HepG2 (cell line): ENCODE results near the gene XPR1. TPM values are rescaled to one million over a fixed set of nuclear protein-coding genes. Genes with fewer than 3 reads are reported as not detected.

Source experiments
- ARID3A ChIP-seq: IDR thresholded peaks from 2 replicates; pipeline ENCODE4 v1.6.1; 2012; ENCODE audit warnings: low read depth, low read length, improper control_type of control experiment
- FIP1L1 ChIP-seq: fragments of 200-400 bp; formaldehyde crosslinking; IDR thresholded peaks from 2 replicates; pipeline ENCODE4 v1.6.1; 2018; ENCODE audit warnings: low read depth, mild to moderate bottlenecking, low read length, moderate library complexity, borderline replicate concordance; ENCODE audit not compliant: insufficient read depth
- NRL ChIP-seq: sonication (generic); formaldehyde crosslinking; IDR thresholded peaks from 2 replicates; pipeline ENCODE4 v1.5.0; 2020; ENCODE audit warnings: missing genetic modification reagents, mild to moderate bottlenecking, moderate library complexity, borderline replicate concordance
- SAP130 ChIP-seq: IDR thresholded peaks from 2 replicates; pipeline ENCODE4 v1.6.1; 2016; ENCODE audit warnings: low read depth
- ZNF468 ChIP-seq: sonication (generic); formaldehyde crosslinking; IDR thresholded peaks from 2 replicates; pipeline ENCODE4 v1.8.0; 2022; ENCODE audit warnings: mild to moderate bottlenecking, moderate library complexity, missing genetic modification reagents
- ZNF737 ChIP-seq: sonication (generic); formaldehyde crosslinking; IDR thresholded peaks from 2 replicates; pipeline ENCODE4 v1.5.0; 2020; ENCODE audit warnings: missing genetic modification reagents, mild to moderate bottlenecking, borderline replicate concordance
- ZSCAN25 ChIP-seq: sonication (generic); formaldehyde crosslinking; IDR thresholded peaks from 2 replicates; pipeline ENCODE4 v1.8.0; 2022; ENCODE audit warnings: mild to moderate bottlenecking, missing genetic modification reagents
- polyA plus RNA-seq, 8 experiments: library from polyadenylated mRNA; depleted of rRNA in 3 of 8; stranded (reverse) in 7 of 8; unstranded in 1 of 8; fragments of >200 nt; fragmentation: Illumina TruSeq in 4 of 8; extraction: Trizol in 4 of 8; gene quantifications; 2 replicates each; pipeline versions ENCODE4 v1.2.1 to v1.2.3, GENCODE V29; 2011 to 2016; ENCODE audit warnings: low read depth in 4 of 8, missing spikeins in 1 of 8, mixed read lengths in 1 of 8; ENCODE audit not compliant: insufficient read depth in 1 of 8
- total RNA-seq, 5 experiments: library from RNA; depleted of rRNA; stranded (reverse); fragments of >200 nt; fragmentation: Illumina TruSeq; extraction: Trizol; gene quantifications; 2 replicates each; pipeline ENCODE4 v1.2.3, GENCODE V29; 2016; ENCODE audit warnings: low read depth in 1 of 5
- TF ChIP-seq, protein P1 (sequence below): sonication (generic); formaldehyde crosslinking; IDR thresholded peaks from 2 replicates; pipeline ENCODE4 v1.5.0; 2020; ENCODE audit warnings: mild to moderate bottlenecking, missing genetic modification reagents, borderline replicate concordance

XPR1 gene
- total and polyA plus RNA-seq, 2 of the 13 experiments (the other 11 are each of a cell fraction or from before 2014, with no cell fraction given) = 22.3 to 23.6 TPM

GRCh38 chr1:180896161-180896560 lies 264.3 kb downstream of the XPR1 start (continued):
- TF ChIP-seq, protein P1, sequence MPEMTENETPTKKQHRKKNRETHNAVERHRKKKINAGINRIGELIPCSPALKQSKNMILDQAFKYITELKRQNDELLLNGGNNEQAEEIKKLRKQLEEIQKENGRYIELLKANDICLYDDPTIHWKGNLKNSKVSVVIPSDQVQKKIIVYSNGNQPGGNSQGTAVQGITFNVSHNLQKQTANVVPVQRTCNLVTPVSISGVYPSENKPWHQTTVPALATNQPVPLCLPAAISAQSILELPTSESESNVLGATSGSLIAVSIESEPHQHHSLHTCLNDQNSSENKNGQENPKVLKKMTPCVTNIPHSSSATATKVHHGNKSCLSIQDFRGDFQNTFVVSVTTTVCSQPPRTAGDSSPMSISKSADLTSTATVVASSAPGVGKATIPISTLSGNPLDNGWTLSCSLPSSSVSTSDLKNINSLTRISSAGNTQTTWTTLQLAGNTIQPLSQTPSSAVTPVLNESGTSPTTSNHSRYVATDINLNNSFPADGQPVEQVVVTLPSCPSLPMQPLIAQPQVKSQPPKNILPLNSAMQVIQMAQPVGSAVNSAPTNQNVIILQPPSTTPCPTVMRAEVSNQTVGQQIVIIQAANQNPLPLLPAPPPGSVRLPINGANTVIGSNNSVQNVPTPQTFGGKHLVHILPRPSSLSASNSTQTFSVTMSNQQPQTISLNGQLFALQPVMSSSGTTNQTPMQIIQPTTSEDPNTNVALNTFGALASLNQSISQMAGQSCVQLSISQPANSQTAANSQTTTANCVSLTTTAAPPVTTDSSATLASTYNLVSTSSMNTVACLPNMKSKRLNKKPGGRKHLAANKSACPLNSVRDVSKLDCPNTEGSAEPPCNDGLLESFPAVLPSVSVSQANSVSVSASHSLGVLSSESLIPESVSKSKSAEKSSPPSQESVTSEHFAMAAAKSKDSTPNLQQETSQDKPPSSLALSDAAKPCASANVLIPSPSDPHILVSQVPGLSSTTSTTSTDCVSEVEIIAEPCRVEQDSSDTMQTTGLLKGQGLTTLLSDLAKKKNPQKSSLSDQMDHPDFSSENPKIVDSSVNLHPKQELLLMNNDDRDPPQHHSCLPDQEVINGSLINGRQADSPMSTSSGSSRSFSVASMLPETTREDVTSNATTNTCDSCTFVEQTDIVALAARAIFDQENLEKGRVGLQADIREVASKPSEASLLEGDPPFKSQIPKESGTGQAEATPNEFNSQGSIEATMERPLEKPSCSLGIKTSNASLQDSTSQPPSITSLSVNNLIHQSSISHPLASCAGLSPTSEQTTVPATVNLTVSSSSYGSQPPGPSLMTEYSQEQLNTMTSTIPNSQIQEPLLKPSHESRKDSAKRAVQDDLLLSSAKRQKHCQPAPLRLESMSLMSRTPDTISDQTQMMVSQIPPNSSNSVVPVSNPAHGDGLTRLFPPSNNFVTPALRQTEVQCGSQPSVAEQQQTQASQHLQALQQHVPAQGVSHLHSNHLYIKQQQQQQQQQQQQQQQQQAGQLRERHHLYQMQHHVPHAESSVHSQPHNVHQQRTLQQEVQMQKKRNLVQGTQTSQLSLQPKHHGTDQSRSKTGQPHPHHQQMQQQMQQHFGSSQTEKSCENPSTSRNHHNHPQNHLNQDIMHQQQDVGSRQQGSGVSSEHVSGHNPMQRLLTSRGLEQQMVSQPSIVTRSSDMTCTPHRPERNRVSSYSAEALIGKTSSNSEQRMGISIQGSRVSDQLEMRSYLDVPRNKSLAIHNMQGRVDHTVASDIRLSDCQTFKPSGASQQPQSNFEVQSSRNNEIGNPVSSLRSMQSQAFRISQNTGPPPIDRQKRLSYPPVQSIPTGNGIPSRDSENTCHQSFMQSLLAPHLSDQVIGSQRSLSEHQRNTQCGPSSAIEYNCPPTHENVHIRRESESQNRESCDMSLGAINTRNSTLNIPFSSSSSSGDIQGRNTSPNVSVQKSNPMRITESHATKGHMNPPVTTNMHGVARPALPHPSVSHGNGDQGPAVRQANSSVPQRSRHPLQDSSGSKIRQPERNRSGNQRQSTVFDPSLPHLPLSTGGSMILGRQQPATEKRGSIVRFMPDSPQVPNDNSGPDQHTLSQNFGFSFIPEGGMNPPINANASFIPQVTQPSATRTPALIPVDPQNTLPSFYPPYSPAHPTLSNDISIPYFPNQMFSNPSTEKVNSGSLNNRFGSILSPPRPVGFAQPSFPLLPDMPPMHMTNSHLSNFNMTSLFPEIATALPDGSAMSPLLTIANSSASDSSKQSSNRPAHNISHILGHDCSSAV (CRISPR knock-in tag) = no peak
- no peak for TF ChIP-seq ZNF468 (CRISPR knock-in tag)
- no peak for TF ChIP-seq ZSCAN25 (CRISPR knock-in tag)
- TF ChIP-seq NRL (CRISPR knock-in tag) = no peak
- no peak for TF ChIP-seq ARID3A
- TF ChIP-seq ZNF737 (CRISPR knock-in tag) = no peak
- TF ChIP-seq FIP1L1 = no peak
- no peak for TF ChIP-seq SAP130 (CRISPR knock-in tag)
